Activated CD8-positive, alpha-beta T cell treated with anti-CD3 and anti-CD28 coated beads, Interleukin-2, amount 10 ng/mL, durations not matched to agents 7 days and 5 days (primary cell): ENCODE results near the gene OR4K13. TPM values are rescaled to one million over a fixed set of nuclear protein-coding genes. Genes with fewer than 3 reads are reported as not detected.

Experiments used
- ATAC-seq: fragments of 150-1000 bp; cut with Tn5 transposase; one replicate; pipeline ENCODE4 v1.10.0; 2021; ENCODE audit warnings: moderate library complexity
- CTCF ChIA-PET: fragments of 350-600 bp; sonication (Branson Sonifier 250); formaldehyde crosslinking; loops from one replicate; lab custom pipeline; 2021; ENCODE audit warnings: antibody characterized with exemption; lab: Charles Lee
- POLR2A ChIA-PET: fragments of 350-600 bp; sonication (Branson Sonifier 250); formaldehyde crosslinking; loops from one replicate; lab custom pipeline; 2021; ENCODE audit warnings: antibody characterized with exemption; lab: Charles Lee
- DNase-seq: peaks from one replicate; pipeline ENCODE4 v3.0.0-alpha.2; 2020
- H3K27ac Mint-ChIP-seq: one replicate; pipeline ENCODE4 v1.8.0; 2021; ENCODE audit warnings: mild to moderate bottlenecking, mixed read lengths
- H3K27me3 Mint-ChIP-seq: one replicate; pipeline ENCODE4 v1.8.0; 2021; ENCODE audit warnings: low read depth, mixed read lengths
- H3K36me3 Mint-ChIP-seq: one replicate; pipeline ENCODE4 v1.8.0; 2021; ENCODE audit warnings: low read depth, mixed read lengths
- H3K4me1 Mint-ChIP-seq: one replicate; pipeline ENCODE4 v1.8.0; 2021; ENCODE audit warnings: low read depth, mixed read lengths
- H3K4me3 Mint-ChIP-seq: one replicate; pipeline ENCODE4 v1.8.0; 2021; ENCODE audit warnings: mild to moderate bottlenecking, mixed read lengths
- H3K9me3 Mint-ChIP-seq: one replicate; pipeline ENCODE4 v1.8.0; 2022; ENCODE audit warnings: mixed read lengths; ENCODE audit not compliant: insufficient read depth
- total RNA-seq, 2 experiments: library from RNA; stranded (reverse); gene quantifications; one replicate each; pipeline ENCODE4 v1.2.3, GENCODE V29; 2021

OR4K13 gene
- total RNA-seq, result not detected

GRCh38 chr14:20035938-20036337 is at the start of gene OR4K13:
Gene OR4K13 (minus strand): TSS chr14:20036038. CDS start chr14:20034758, 1,280 bp downstream.
- no peak for ATAC-seq
- POLR2A ChIA-PET, result no interaction called here
- Mint-ChIP-seq H3K27me3 (no peaks in the 10 kb centered on the region), H3K27ac (no peak within 1 kb of the TSS), H3K4me1 (no peaks in the 10 kb centered on the region), H3K9me3 (no peaks in the 10 kb centered on the region), H3K36me3 (no peaks in the 10 kb centered on the region), H3K4me3 (no peak within 1 kb of the TSS)
- no peak for DNase-seq
- CTCF ChIA-PET, result no interaction called here

- ChIA-PET CTCF (no interaction called here), POLR2A (no interaction called here)
- H3K4me3 Mint-ChIP-seq, result no peak within 1 kb of the TSS
- ATAC-seq (no peak), DNase-seq (no peak)
- H3K27ac Mint-ChIP-seq, result no peak within 1 kb of the TSS
- H3K4me1 Mint-ChIP-seq, result no peaks in the 10 kb centered on the region
- H3K27me3 Mint-ChIP-seq, result no peaks in the 10 kb centered on the region
- H3K36me3 Mint-ChIP-seq, result no peaks in the 10 kb centered on the region
- no peaks in the 10 kb centered on the region for H3K9me3 Mint-ChIP-seq
These were observed 23.9 kb upstream of the OR4K13 start, which contains the start of gene OR4L1 for GRCh38 chr14:20059745-20060144. Gene OR4L1 (plus strand): TSS chr14:20060045. CDS start chr14:20060045, 0 bp downstream.

GRCh38 chr14:20048202-20048601 is 12.4 kb upstream of the OR4K13 start:
- H3K27ac Mint-ChIP-seq, result no peak overlapping the region
- ChIA-PET CTCF (no interaction called here), POLR2A (no interaction called here)
- ATAC-seq (no peak), DNase-seq (no peak)
- H3K36me3 Mint-ChIP-seq, result no peaks in the 10 kb centered on the region
- no peaks in the 10 kb centered on the region for H3K9me3 Mint-ChIP-seq
- H3K4me1 Mint-ChIP-seq, result no peaks in the 10 kb centered on the region
- no peak overlapping the region for H3K4me3 Mint-ChIP-seq
- H3K27me3 Mint-ChIP-seq, result no peaks in the 10 kb centered on the region

- POLR2A ChIA-PET, result no interaction called here
- DNase-seq, result no peak
- CTCF ChIA-PET, result no interaction called here
- Mint-ChIP-seq H3K4me3 (no peak overlapping the region), H3K9me3 (no peaks in the 10 kb centered on the region), H3K36me3 (no peaks in the 10 kb centered on the region), H3K27ac (no peak overlapping the region), H3K4me1 (no peaks in the 10 kb centered on the region), H3K27me3 (no peaks in the 10 kb centered on the region)
- ATAC-seq, result no peak
These were observed 8.4 kb upstream of the OR4K13 start for GRCh38 chr14:20044243-20044642.

- Mint-ChIP-seq H3K36me3 (no peaks in the 10 kb centered on the region), H3K27me3 (no peaks in the 10 kb centered on the region), H3K4me1 (no peaks in the 10 kb centered on the region), H3K4me3 (no peak overlapping the region), H3K9me3 (no peaks in the 10 kb centered on the region), H3K27ac (no peak overlapping the region)
- POLR2A ChIA-PET, result no interaction called here
- CTCF ChIA-PET, result no interaction called here
- ATAC-seq (no peak), DNase-seq (no peak)
These were observed 389 bp downstream of the OR4K13 start for GRCh38 chr14:20035449-20035848.

GRCh38 chr14:20031058-20031457 is 4.8 kb downstream of the OR4K13 start:
- no peak for DNase-seq
- POLR2A ChIA-PET, result no interaction called here
- ATAC-seq, result no peak
- H3K4me1 Mint-ChIP-seq, result no peaks in the 10 kb centered on the region
- no peak overlapping the region for H3K4me3 Mint-ChIP-seq
- H3K27me3 Mint-ChIP-seq, result no peaks in the 10 kb centered on the region
- CTCF ChIA-PET, result no interaction called here
- no peaks in the 10 kb centered on the region for H3K9me3 Mint-ChIP-seq
- no peaks in the 10 kb centered on the region for H3K36me3 Mint-ChIP-seq
- H3K27ac Mint-ChIP-seq, result no peak overlapping the region

GRCh38 chr14:20019257-20019865 is 16.5 kb downstream of the OR4K13 start, which contains the start of gene OR4K14:
Gene OR4K14 (minus strand): TSS chr14:20019307. CDS start chr14:20015193, 4,114 bp downstream.
- no peaks in the 10 kb centered on the region for H3K27me3 Mint-ChIP-seq
- POLR2A ChIA-PET, result no interaction called here
- ATAC-seq (no peak), DNase-seq (no peak)
- CTCF ChIA-PET, result no interaction called here
- H3K4me1 Mint-ChIP-seq, result no peaks in the 10 kb centered on the region
- H3K27ac Mint-ChIP-seq, result no peak within 1 kb of the TSS
- H3K4me3 Mint-ChIP-seq, result no peak within 1 kb of the TSS
- no peaks in the 10 kb centered on the region for H3K9me3 Mint-ChIP-seq
- no peaks in the 10 kb centered on the region for H3K36me3 Mint-ChIP-seq

- POLR2A ChIA-PET, result no interaction called here
- Mint-ChIP-seq H3K27ac (no peak overlapping the region), H3K36me3 (no peaks in the 10 kb centered on the region), H3K4me1 (no peaks in the 10 kb centered on the region), H3K9me3 (no peaks in the 10 kb centered on the region), H3K4me3 (no peak overlapping the region), H3K27me3 (no peaks in the 10 kb centered on the region)
- CTCF ChIA-PET, result no interaction called here
- DNase-seq (no peak), ATAC-seq (no peak)
These were observed 27.7 kb downstream of the OR4K13 start for GRCh38 chr14:20008156-20008555.

GRCh38 chr14:20002319-20002718 is 33.5 kb downstream of the OR4K13 start:
- Mint-ChIP-seq H3K27ac (no peak overlapping the region), H3K4me3 (no peak overlapping the region), H3K36me3 (no peaks in the 10 kb centered on the region), H3K4me1 (no peaks in the 10 kb centered on the region), H3K27me3 (no peaks in the 10 kb centered on the region), H3K9me3 (no peaks in the 10 kb centered on the region)
- DNase-seq, result no peak
- no peak for ATAC-seq
- CTCF ChIA-PET, result no interaction called here
- POLR2A ChIA-PET, result no interaction called here

GRCh38 chr14:20001863-20002262 is 34.0 kb downstream of the OR4K13 start, which contains the start of gene OR4Q2:
Gene OR4Q2 (plus strand): TSS chr14:20002163.
- DNase-seq (no peak), ATAC-seq (no peak)
- H3K27ac Mint-ChIP-seq, result no peak within 1 kb of the TSS
- CTCF ChIA-PET, result no interaction called here
- no peaks in the 10 kb centered on the region for H3K9me3 Mint-ChIP-seq
- POLR2A ChIA-PET, result no interaction called here
- H3K36me3 Mint-ChIP-seq, result no peaks in the 10 kb centered on the region
- no peaks in the 10 kb centered on the region for H3K27me3 Mint-ChIP-seq
- no peaks in the 10 kb centered on the region for H3K4me1 Mint-ChIP-seq
- H3K4me3 Mint-ChIP-seq, result no peak within 1 kb of the TSS

GRCh38 chr14:19993438-19993837 is 42.4 kb downstream of the OR4K13 start:
- ATAC-seq (no peak), DNase-seq (no peak)
- ChIA-PET CTCF (no interaction called here), POLR2A (no interaction called here)
- Mint-ChIP-seq H3K27me3 (peaks cover 2% of the 10 kb centered on the region), H3K4me3 (no peak overlapping the region), H3K9me3 (no peaks in the 10 kb centered on the region), H3K36me3 (no peaks in the 10 kb centered on the region), H3K4me1 (no peaks in the 10 kb centered on the region), H3K27ac (no peak overlapping the region)
